Measurements from ENCODE around the gene SMCO1.

DNA sequence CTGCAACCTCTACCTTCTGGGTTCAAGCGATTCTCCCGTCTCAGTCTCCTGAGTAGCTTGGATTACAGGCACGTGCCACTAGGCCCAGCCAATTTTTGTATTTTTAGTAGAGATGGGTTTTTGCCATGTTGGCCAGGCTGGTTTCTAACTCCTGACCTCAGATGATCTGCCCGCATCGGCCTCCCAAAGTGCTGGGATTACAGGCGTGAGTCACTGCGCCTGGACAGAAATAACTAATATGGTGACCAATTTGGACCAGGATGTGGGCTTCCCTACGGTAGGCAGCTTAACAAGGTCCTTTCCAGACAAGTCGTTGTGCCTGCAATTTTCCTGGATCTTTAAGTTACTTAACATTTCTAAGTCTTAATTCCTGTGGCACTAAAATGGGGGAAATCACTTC lies 38.4 kb upstream of the SMCO1 start:
- TF ChIP-seq, protein P1, sequence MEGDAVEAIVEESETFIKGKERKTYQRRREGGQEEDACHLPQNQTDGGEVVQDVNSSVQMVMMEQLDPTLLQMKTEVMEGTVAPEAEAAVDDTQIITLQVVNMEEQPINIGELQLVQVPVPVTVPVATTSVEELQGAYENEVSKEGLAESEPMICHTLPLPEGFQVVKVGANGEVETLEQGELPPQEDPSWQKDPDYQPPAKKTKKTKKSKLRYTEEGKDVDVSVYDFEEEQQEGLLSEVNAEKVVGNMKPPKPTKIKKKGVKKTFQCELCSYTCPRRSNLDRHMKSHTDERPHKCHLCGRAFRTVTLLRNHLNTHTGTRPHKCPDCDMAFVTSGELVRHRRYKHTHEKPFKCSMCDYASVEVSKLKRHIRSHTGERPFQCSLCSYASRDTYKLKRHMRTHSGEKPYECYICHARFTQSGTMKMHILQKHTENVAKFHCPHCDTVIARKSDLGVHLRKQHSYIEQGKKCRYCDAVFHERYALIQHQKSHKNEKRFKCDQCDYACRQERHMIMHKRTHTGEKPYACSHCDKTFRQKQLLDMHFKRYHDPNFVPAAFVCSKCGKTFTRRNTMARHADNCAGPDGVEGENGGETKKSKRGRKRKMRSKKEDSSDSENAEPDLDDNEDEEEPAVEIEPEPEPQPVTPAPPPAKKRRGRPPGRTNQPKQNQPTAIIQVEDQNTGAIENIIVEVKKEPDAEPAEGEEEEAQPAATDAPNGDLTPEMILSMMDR (IDR thresholded peaks at IDR 0.05), result no peak
- no peak for TF ChIP-seq POLR2A (IDR thresholded peaks at IDR 0.05)

Measured in ovary (tissue), 3 donors.